T-cell (primary cell): ENCODE results near the gene SHD. TPM values are rescaled to one million over a fixed set of nuclear protein-coding genes. Genes with fewer than 3 reads are reported as not detected.

Experiments
- ATAC-seq, 4 experiments: fragments of 200-7000 bp in 3 of 4; fragments of 150-1000 bp in 1 of 4; cut with Tn5 transposase; replicated peaks in 1 of 4; 1 replicate in 3 of 4; 2 replicates in 1 of 4; pipeline ENCODE4 v1.10.0; 2021; ENCODE audit warnings: moderate library complexity in 3 of 4, mild to moderate bottlenecking in 2 of 4, moderate number of reproducible peaks in 1 of 4
- CTCF ChIA-PET, 2 donors: fragments of 300-600 bp; sonication (Branson Sonifier 250); formaldehyde crosslinking; loops; one replicate each; lab custom pipeline; 2022; ENCODE audit warnings: antibody characterized with exemption in 2 of 2; lab: Charles Lee
- POLR2A ChIA-PET, 2 donors: fragments of 300-600 bp; sonication (Branson Sonifier 250); formaldehyde crosslinking; loops; one replicate each; lab custom pipeline; 2022; ENCODE audit warnings: antibody characterized with exemption in 2 of 2; lab: Charles Lee
- DNase-seq, 35 experiments: peaks; one replicate each; pipeline versions ENCODE4 v3.0.0 to v3.0.0-alpha.2; 2013 to 2023
- H3K27ac ChIP-seq: one replicate; pipeline ENCODE4 v1.5.1; 2013; ENCODE audit warnings: low read length
- H3K27me3 ChIP-seq, 2 experiments: replicated peaks in 1 of 2; 1 replicate in 1 of 2; 2 replicates in 1 of 2; pipeline versions ENCODE4 v1.6.1 to v1.7.0; 2013; ENCODE audit warnings: low read length in 1 of 2, mixed read lengths in 1 of 2; ENCODE audit not compliant: control insufficient read depth in 2 of 2, insufficient read depth in 2 of 2; ENCODE audit errors: extremely low read depth in 1 of 2
- H3K36me3 ChIP-seq, 2 donors: 1 replicate in 1 of 2; 2 replicates in 1 of 2; pipeline versions ENCODE4 v1.6.1 to v1.7.0; 2013; ENCODE audit warnings: low read length in 1 of 2; ENCODE audit not compliant: control insufficient read depth in 2 of 2, insufficient read depth in 1 of 2; ENCODE audit errors: extremely low read depth in 1 of 2
- H3K4me1 ChIP-seq, 2 experiments: 1 replicate in 1 of 2; 2 replicates in 1 of 2; pipeline versions ENCODE4 v1.6.1 to v1.7.0; 2013; ENCODE audit warnings: low read length in 2 of 2, mixed read lengths in 1 of 2; ENCODE audit not compliant: insufficient read depth in 2 of 2, control insufficient read depth in 1 of 2; ENCODE audit errors: extremely low read depth in 1 of 2
- H3K4me3 ChIP-seq, 2 donors: 1 replicate in 1 of 2; 2 replicates in 1 of 2; pipeline versions ENCODE4 v1.5.1 to v1.7.0; 2013; ENCODE audit warnings: mild to moderate bottlenecking in 2 of 2, low read length in 1 of 2, moderate library complexity in 1 of 2; ENCODE audit not compliant: control insufficient read depth in 1 of 2; ENCODE audit errors: extremely low read depth in 1 of 2
- H3K9me3 ChIP-seq: 2 replicates; pipeline ENCODE4 v1.7.0; 2013
- H3K27ac Mint-ChIP-seq, 2 donors: one replicate each; pipeline ENCODE4 v1.8.0; 2020 to 2021; ENCODE audit warnings: mild to moderate bottlenecking in 2 of 2, mixed read lengths in 2 of 2
- H3K27me3 Mint-ChIP-seq, 2 donors: one replicate each; pipeline ENCODE4 v1.8.0; 2021 to 2022; ENCODE audit warnings: mixed read lengths in 2 of 2
- H3K36me3 Mint-ChIP-seq: one replicate; pipeline ENCODE4 v1.8.0; 2021; ENCODE audit warnings: mixed read lengths
- H3K4me1 Mint-ChIP-seq, 3 donors: one replicate each; pipeline ENCODE4 v1.8.0; 2020 to 2022; ENCODE audit warnings: mixed read lengths in 3 of 3, mild to moderate bottlenecking in 1 of 3
- H3K4me3 Mint-ChIP-seq, 3 donors: one replicate each; pipeline ENCODE4 v1.8.0; 2020 to 2022; ENCODE audit warnings: mild to moderate bottlenecking in 3 of 3, mixed read lengths in 3 of 3, moderate library complexity in 3 of 3
- H3K9me3 Mint-ChIP-seq, 3 donors: one replicate each; pipeline ENCODE4 v1.8.0; 2020 to 2022; ENCODE audit warnings: mixed read lengths in 3 of 3
- WGBS: methylation state at CpG from one replicate; pipeline ENCODE4 v1.1.5; 2013; ENCODE audit warnings: missing lambda C conversion rate; ENCODE audit not compliant: insufficient coverage; 5-methylcytosine and 5-hydroxymethylcytosine counted together
- total RNA-seq, 35 experiments: library from RNA in 6 of 35; stranded (reverse) in 6 of 35; fragments of 120-200 nt in 1 of 35; gene quantifications; one replicate each; pipeline versions ENCODE4 v1.2.1 to v1.2.4 and lab custom pipeline; 2013 to 2026

The SHD gene
- total RNA-seq, 5 donors from 2014 or later (not counting 1 experiment from before 2014, with no cell fraction given) = 0.19 TPM; not detected in 4

- CTCF ChIA-PET = interaction anchor here in 1 of 2 donors (0.5 kb wide), 1 partner anchor 230 kb away, joined by 4 read pairs; no protein-coding TSS in a partner anchor
- Mint-ChIP-seq H3K27me3 (peaks cover 0 to 2% of the 10 kb centered on the region in 2 donors), H3K9me3 (no peaks in the 10 kb centered on the region), H3K4me1 (peaks cover 5 to 7% (median 5%) of the 10 kb centered on the region in 3 donors), H3K36me3 (no peaks in the 10 kb centered on the region), H3K4me3 (no peak overlapping the region), H3K27ac (no peak overlapping the region)
- H3K4me3 ChIP-seq = no peak overlapping the region
- H3K36me3 ChIP-seq = peaks cover 0 to 13% of the 10 kb centered on the region in 2 donors
- POLR2A ChIA-PET = no interaction called here
- no peak overlapping the region for H3K27ac ChIP-seq
- no peak for DNase-seq
- no peak for ATAC-seq
- H3K27me3 ChIP-seq = peaks cover 0 to 16% of the 10 kb centered on the region in 2 experiments
- H3K4me1 ChIP-seq = peaks cover 4 to 5% of the 10 kb centered on the region in 2 experiments
- WGBS = 100% methylated on average over 1 of the region's 10 CpGs
- H3K9me3 ChIP-seq = no peaks in the 10 kb centered on the region
Observed at GRCh38 chr19:4294389-4294788, 15.3 kb downstream of the SHD start.

GRCh38 chr19:4295972-4296771 lies 17.1 kb downstream of the SHD start:
- H3K9me3 ChIP-seq = no peaks in the 10 kb centered on the region
- no peak overlapping the region for H3K4me3 ChIP-seq
- ATAC-seq (no peak), DNase-seq (no peak)
- peaks cover 0 to 13% of the 10 kb centered on the region in 2 donors for H3K36me3 ChIP-seq
- peaks cover 9 to 13% (median 11%) of the 10 kb centered on the region in 3 donors for H3K4me1 Mint-ChIP-seq
- H3K27me3 ChIP-seq = peaks cover 0 to 16% of the 10 kb centered on the region in 2 experiments
- H3K27me3 Mint-ChIP-seq = peaks cover 0 to 2% of the 10 kb centered on the region in 2 donors
- H3K9me3 Mint-ChIP-seq = no peaks in the 10 kb centered on the region
- CTCF ChIA-PET = no interaction called here
- POLR2A ChIA-PET = no interaction called here
- no peak overlapping the region for H3K27ac ChIP-seq
- 73% methylated on average over 4 of the region's 14 CpGs for whole genome bisulfite sequencing
- H3K4me1 ChIP-seq = peaks cover 6 to 14% of the 10 kb centered on the region in 2 experiments
- no peaks in the 10 kb centered on the region for H3K36me3 Mint-ChIP-seq
- no peak overlapping the region for H3K4me3 Mint-ChIP-seq
- H3K27ac Mint-ChIP-seq = no peak overlapping the region

GRCh38 chr19:4297901-4298809 lies 19.1 kb downstream of the SHD start:
- Histone ChIP-seq H3K36me3 (peaks cover 0 to 13% of the 10 kb centered on the region in 2 donors), H3K9me3 (no peaks in the 10 kb centered on the region), H3K27ac (no peak overlapping the region), H3K4me3 (no peak overlapping the region), H3K4me1 (peaks cover 12 to 28% of the 10 kb centered on the region in 2 experiments), H3K27me3 (peaks cover 0 to 16% of the 10 kb centered on the region in 2 experiments)
- no peaks in the 10 kb centered on the region for H3K9me3 Mint-ChIP-seq
- H3K27me3 Mint-ChIP-seq = peaks cover 0 to 2% of the 10 kb centered on the region in 2 donors
- DNase-seq (peak in 1 of 35 experiments; percentile 5), ATAC-seq (no peak)
- H3K36me3 Mint-ChIP-seq = no peaks in the 10 kb centered on the region
- peaks cover 26 to 32% (median 27%) of the 10 kb centered on the region in 3 donors for H3K4me1 Mint-ChIP-seq
- H3K4me3 Mint-ChIP-seq = no peak overlapping the region
- ChIA-PET CTCF (interaction anchor here in 1 of 2 donors (0.7 kb wide), 1 partner anchor 32 kb away, joined by 3 read pairs; no protein-coding TSS in a partner anchor), POLR2A (no interaction called here)
- H3K27ac Mint-ChIP-seq = peak overlapping the region; percentile 77 to 85
- 78% methylated on average over 17 of the region's 27 CpGs for WGBS

GRCh38 chr19:4298810-4299550 lies 19.9 kb downstream of the SHD start:
- Mint-ChIP-seq H3K36me3 (no peaks in the 10 kb centered on the region), H3K4me3 (peak overlapping the region in 2 of 3 donors; percentile 44 to 95), H3K27me3 (peaks cover 0 to 2% of the 10 kb centered on the region in 2 donors), H3K4me1 (peaks cover 32 to 38% (median 33%) of the 10 kb centered on the region in 3 donors), H3K27ac (peak overlapping the region; percentile 77 to 85), H3K9me3 (no peaks in the 10 kb centered on the region)
- 80% methylated on average over 1 of the region's 8 CpGs for WGBS
- POLR2A ChIA-PET = no interaction called here
- Histone ChIP-seq H3K4me1 (peaks cover 19 to 37% of the 10 kb centered on the region in 2 experiments), H3K4me3 (peak overlapping the region in 1 of 2 donors; percentile 15), H3K27ac (no peak overlapping the region), H3K9me3 (no peaks in the 10 kb centered on the region), H3K27me3 (peaks cover 0 to 19% of the 10 kb centered on the region in 2 experiments), H3K36me3 (peaks cover 0 to 13% of the 10 kb centered on the region in 2 donors)
- no peak for ATAC-seq
- no peak for DNase-seq
- CTCF ChIA-PET = no interaction called here

- ATAC-seq = no peak
- no peaks in the 10 kb centered on the region for H3K9me3 ChIP-seq
- H3K9me3 Mint-ChIP-seq = no peaks in the 10 kb centered on the region
- DNase-seq = no peak
- peak overlapping the region in 2 of 3 donors; percentile 53 to 95 for H3K4me3 Mint-ChIP-seq
- CTCF ChIA-PET = no interaction called here
- H3K36me3 Mint-ChIP-seq = no peaks in the 10 kb centered on the region
- H3K4me1 ChIP-seq = peaks cover 23 to 41% of the 10 kb centered on the region in 2 experiments
- H3K36me3 ChIP-seq = peaks cover 0 to 11% of the 10 kb centered on the region in 2 donors
- H3K27me3 Mint-ChIP-seq = peaks cover 0 to 2% of the 10 kb centered on the region in 2 donors
- H3K27ac Mint-ChIP-seq = peak overlapping the region; percentile 83 to 94
- H3K4me1 Mint-ChIP-seq = peaks cover 37 to 42% (median 39%) of the 10 kb centered on the region in 3 donors
- 79% methylated on average over 3 of the region's 3 CpGs for WGBS
- POLR2A ChIA-PET = no interaction called here
- H3K27ac ChIP-seq = no peak overlapping the region
- peaks cover 0 to 26% of the 10 kb centered on the region in 2 experiments for H3K27me3 ChIP-seq
- no peak overlapping the region for H3K4me3 ChIP-seq
Observed at GRCh38 chr19:4300589-4300988, 21.5 kb downstream of the SHD start.
